AG04449 (cell line): ENCODE results near the gene CRB2.

Source experiments
- CTCF ChIA-PET: fragments of 350-600 bp; formaldehyde crosslinking; extraction: SDS; loops from one replicate; lab custom pipeline; 2021; ENCODE audit warnings: antibody characterized with exemption; lab: Yijun Ruan, JAX
- POLR2A ChIA-PET: fragments of 400-600, 350-600 bp; formaldehyde crosslinking; extraction: SDS; loops from one replicate; lab custom pipeline; 2020; ENCODE audit warnings: antibody characterized with exemption, inconsistent platforms; lab: Yijun Ruan, JAX
- DNase-seq: peaks from one replicate; pipeline ENCODE4 v3.0.0-alpha.2; 2010; ENCODE audit warnings: low read depth, low spot score
- H3K4me3 ChIP-seq: 2 replicates; pipeline ENCODE4 v1.5.1; 2011; ENCODE audit warnings: low read depth, mild to moderate bottlenecking, control low read depth, low read length
- TF ChIP-seq, protein P1 (sequence below): IDR thresholded peaks from one replicate; pipeline ENCODE4 v1.5.1; 2011; ENCODE audit warnings: mild to moderate bottlenecking, moderate library complexity, low read length, control low read depth, inconsistent platforms; ENCODE audit not compliant: insufficient read depth; ENCODE audit errors: missing control alignments

The CRB2 gene

DNA sequence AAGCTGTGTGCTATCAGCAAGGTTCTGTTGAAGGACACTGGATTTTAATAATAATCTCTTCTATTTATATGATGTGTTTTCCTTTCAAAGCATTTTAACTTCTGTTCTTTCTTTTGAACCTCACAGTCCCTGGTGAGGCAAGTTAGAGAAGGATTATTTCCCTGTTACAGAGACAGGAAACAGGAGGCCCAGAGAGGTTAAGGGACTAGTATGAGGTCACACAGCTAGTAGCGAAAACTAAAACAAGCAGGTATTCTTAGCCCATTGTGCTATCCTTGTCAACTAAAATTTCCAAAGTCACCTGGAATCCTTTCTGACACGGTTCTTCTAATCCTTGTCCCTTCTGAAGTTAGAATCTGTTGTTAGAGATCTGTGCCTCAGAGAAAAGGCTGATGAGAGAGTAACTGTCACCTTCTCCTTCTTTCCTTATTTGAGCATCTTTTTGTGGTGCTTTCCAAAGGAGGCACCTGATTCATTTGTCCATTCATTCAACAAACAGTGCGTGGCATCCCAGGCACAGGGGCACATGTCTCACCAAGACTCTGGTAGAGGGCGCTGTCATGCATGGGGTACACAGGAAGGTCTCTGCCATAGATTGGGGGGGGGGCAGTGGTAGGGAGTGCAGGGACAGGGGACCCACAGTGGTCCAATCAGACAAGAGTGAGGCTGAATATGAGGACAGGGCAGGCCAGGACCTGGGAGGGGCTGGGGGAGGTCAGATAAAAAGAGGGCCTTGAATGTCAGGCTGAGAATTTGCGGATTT, 61.5 kb downstream of the CRB2 start:
- no peak for DNase-seq
- CTCF ChIA-PET = interaction anchor here (1.3 kb wide), 1 partner anchor 17 kb away, joined by 4 read pairs; no protein-coding TSS in a partner anchor
- POLR2A ChIA-PET = no interaction called here
- TF ChIP-seq, protein P1, sequence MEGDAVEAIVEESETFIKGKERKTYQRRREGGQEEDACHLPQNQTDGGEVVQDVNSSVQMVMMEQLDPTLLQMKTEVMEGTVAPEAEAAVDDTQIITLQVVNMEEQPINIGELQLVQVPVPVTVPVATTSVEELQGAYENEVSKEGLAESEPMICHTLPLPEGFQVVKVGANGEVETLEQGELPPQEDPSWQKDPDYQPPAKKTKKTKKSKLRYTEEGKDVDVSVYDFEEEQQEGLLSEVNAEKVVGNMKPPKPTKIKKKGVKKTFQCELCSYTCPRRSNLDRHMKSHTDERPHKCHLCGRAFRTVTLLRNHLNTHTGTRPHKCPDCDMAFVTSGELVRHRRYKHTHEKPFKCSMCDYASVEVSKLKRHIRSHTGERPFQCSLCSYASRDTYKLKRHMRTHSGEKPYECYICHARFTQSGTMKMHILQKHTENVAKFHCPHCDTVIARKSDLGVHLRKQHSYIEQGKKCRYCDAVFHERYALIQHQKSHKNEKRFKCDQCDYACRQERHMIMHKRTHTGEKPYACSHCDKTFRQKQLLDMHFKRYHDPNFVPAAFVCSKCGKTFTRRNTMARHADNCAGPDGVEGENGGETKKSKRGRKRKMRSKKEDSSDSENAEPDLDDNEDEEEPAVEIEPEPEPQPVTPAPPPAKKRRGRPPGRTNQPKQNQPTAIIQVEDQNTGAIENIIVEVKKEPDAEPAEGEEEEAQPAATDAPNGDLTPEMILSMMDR = no peak
- H3K4me3 ChIP-seq = no peak overlapping the region

DNA sequence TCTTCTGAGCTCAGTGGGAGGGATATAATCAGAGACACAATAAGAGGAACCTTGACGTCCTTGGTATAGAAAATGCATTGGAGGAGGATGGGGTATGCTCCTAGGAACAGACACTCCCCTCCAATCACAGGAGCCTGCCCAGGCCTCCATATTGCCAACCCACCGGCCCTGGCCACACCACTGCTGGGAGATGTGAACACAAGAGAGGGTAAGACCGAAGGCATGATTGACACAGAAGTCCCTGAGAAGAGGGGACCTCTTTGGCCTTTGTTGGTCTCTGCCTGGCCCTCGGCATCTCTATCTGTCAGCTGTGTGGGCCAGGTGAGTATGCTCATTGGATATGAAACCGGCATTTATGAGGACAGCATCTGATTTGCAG, 62.0 kb downstream of the CRB2 start:
- CTCF ChIA-PET = no interaction called here
- no peak for DNase-seq
- H3K4me3 ChIP-seq = no peak overlapping the region
- POLR2A ChIA-PET = no interaction called here
- TF ChIP-seq, protein P1 = no peak

- CTCF ChIA-PET = no interaction called here
- POLR2A ChIA-PET = no interaction called here
- DNase-seq = no peak
- H3K4me3 ChIP-seq = no peak overlapping the region
- TF ChIP-seq, protein P1 = no peak
Measured at GRCh38 chr9:123418506-123418905, 62.5 kb downstream of the CRB2 start.

DNA sequence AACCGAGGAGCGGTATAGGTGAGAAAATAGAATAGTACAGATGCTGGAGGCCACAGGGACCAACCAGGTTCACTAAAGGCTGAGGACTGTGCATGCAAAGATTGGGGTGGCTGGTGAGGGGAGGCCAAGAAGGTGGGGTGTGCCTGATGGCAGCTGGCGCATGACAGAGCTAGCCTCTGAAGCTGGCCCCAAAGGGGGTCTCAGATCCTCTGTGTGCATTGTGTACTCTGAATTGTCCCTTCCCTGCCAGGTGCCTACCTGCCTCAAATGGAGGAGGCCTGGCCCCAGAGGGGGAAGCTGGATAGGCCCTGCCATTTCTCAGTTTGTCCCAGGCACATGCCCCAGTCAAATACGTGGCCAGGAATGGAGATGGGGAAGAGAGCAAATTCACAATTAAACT, 63.1 kb downstream of the CRB2 start:
- CTCF ChIA-PET = no interaction called here

GRCh38 chr9:123419721-123420591, 64.0 kb downstream of the CRB2 start:
- TF ChIP-seq, protein P1 = no peak
- ChIA-PET CTCF (no interaction called here), POLR2A (no interaction called here)
- no peak overlapping the region for H3K4me3 ChIP-seq
- DNase-seq = no peak

More for the DNA sequence above, 63.1 kb downstream of the CRB2 start:
- no peak for DNase-seq
- TF ChIP-seq, protein P1 = no peak
- H3K4me3 ChIP-seq = no peak overlapping the region
- POLR2A ChIA-PET = no interaction called here

DNA sequence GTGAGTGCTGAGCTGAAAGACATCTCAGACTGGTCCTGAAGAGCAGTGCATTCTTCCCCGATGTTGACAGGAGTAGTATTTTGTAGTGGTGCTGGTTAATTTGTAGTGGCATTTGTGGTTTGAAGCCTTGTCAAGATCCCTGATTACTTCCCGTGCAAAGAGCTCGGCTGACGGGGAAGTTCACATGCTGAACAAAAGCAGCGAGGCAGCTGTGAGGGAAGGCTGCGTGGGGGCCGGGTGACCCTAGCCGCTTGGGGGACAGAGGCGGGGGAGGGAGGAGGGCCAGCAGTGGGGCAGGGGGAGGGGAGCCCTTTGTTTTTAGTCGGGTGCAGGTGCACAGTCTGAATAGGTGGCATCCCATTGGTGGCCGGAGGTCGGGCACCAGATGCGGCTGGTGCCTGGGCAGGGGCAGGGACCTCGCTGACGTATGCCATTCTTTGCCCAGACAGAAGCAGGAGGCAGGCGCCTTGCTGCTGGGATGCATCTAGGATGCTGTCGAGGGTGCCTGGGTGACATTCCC, 64.7 kb downstream of the CRB2 start:
- no peak overlapping the region for H3K4me3 ChIP-seq
- ChIA-PET CTCF (no interaction called here), POLR2A (no interaction called here)
- no peak for DNase-seq
- TF ChIP-seq, protein P1 = no peak
